Measurements from ENCODE around the gene BSND. TPM values are rescaled to one million over a fixed set of nuclear protein-coding genes. Genes with fewer than 3 reads are reported as not detected.

BSND gene
- total RNA-seq, 1 experiment from 2014 or later: 0.17 TPM

- Histone ChIP-seq H3K9ac (ENCODE audit: extremely low read depth, insufficient read length, low read length) (no peak overlapping the region), H3K4me2 (ENCODE audit: insufficient read depth, insufficient read length, low read length) (no peak overlapping the region), H3K14ac (ENCODE audit: insufficient read depth, low read length) (no peak overlapping the region), H3K9me3 (ENCODE audit: control insufficient read depth, low read depth, low read length) (no peaks in the 10 kb centered on the region), H2BK12ac (ENCODE audit: insufficient read length, low read depth, low read length) (no peak overlapping the region), H2BK20ac (ENCODE audit: low read depth, low read length, poor library complexity, severe bottlenecking) (no peak overlapping the region), H3K27ac (ENCODE audit: insufficient read length, low read depth, low read length) (no peak overlapping the region), H2BK5ac (ENCODE audit: insufficient read length, low read length) (no peak overlapping the region), H4K91ac (ENCODE audit: insufficient read length, low read depth, low read length) (no peak overlapping the region), H2AK5ac (ENCODE audit: insufficient read length, low read length) (no peak overlapping the region), H2AFZ (ENCODE audit: low read length) (no peak overlapping the region), H3K79me2 (ENCODE audit: insufficient read depth, low read length) (no peaks in the 10 kb centered on the region), H3K56ac (ENCODE audit: insufficient read length, low read depth, low read length) (no peak overlapping the region), H3K23ac (ENCODE audit: insufficient read length, low read depth, low read length) (no peak overlapping the region), H2BK120ac (ENCODE audit: low read depth, low read length, poor library complexity, severe bottlenecking) (no peak overlapping the region), H4K5ac (ENCODE audit: insufficient read length, low read depth, low read length) (no peak overlapping the region), H2BK15ac (ENCODE audit: low read depth, low read length) (no peak overlapping the region), H3K79me1 (ENCODE audit: insufficient read depth, low read depth, low read length, poor library complexity, severe bottlenecking) (no peaks in the 10 kb centered on the region), H3K23me2 (ENCODE audit: insufficient read length, low read depth, low read length, poor library complexity, severe bottlenecking) (no peaks in the 10 kb centered on the region), H4K20me1 (ENCODE audit: control insufficient read depth, insufficient read depth, insufficient read length) (no peaks in the 10 kb centered on the region), H3K4ac (ENCODE audit: low read depth, low read length) (no peak overlapping the region), H3K4me1 (ENCODE audit: insufficient read depth, low read length) (no peaks in the 10 kb centered on the region; the same call in 1 of the 2 replicates), H4K8ac (replicated peaks; ENCODE audit: insufficient read length, low read depth, low read length) (no peak overlapping the region), H3K27me3 (ENCODE audit: insufficient read depth, low read length) (no peaks in the 10 kb centered on the region), H3T11ph (ENCODE audit: low read length) (no peak overlapping the region), H3K18ac (ENCODE audit: insufficient read length, low read depth, low read length) (no peak overlapping the region)
- H3K4me3 Mint-ChIP-seq: no peak overlapping the region
- no peak for DNase-seq
- WGBS (ENCODE audit: extremely low coverage, insufficient read length, low lambda C conversion rate): no CpG with 5 or more reads among the region's 4 CpGs
- peaks cover 19 to 22% of the 10 kb centered on the region in 2 experiments for H3K4me1 Mint-ChIP-seq
- H3K27me3 Mint-ChIP-seq (ENCODE audit: low read depth): peaks cover 6% of the 10 kb centered on the region
- peaks cover 4 to 23% (median 5%) of the 10 kb centered on the region in 3 experiments for H3K36me3 Mint-ChIP-seq (ENCODE audit: insufficient read depth in 1 of 3, low read depth in 3 of 3)
- TF ChIP-seq CTCF (conservative IDR thresholded peaks at IDR 0.05): no peak
- H3K9me3 Mint-ChIP-seq: peaks cover 12 to 21% of the 10 kb centered on the region in 2 experiments
- H3K27ac Mint-ChIP-seq: no peak overlapping the region
These were observed 46.9 kb upstream of the BSND start for GRCh38 chr1:54951810-54952226.
